Activated CD4-positive, CD25-positive, alpha-beta regulatory T cell (primary cell): ENCODE measurements around the gene TMPRSS2.

ENCODE experiments used
- DNase-seq, 4 experiments: peaks; one replicate each; lab custom pipeline; 2025; lab: John Stamatoyannopoulos, UW

Gene TMPRSS2

DNA sequence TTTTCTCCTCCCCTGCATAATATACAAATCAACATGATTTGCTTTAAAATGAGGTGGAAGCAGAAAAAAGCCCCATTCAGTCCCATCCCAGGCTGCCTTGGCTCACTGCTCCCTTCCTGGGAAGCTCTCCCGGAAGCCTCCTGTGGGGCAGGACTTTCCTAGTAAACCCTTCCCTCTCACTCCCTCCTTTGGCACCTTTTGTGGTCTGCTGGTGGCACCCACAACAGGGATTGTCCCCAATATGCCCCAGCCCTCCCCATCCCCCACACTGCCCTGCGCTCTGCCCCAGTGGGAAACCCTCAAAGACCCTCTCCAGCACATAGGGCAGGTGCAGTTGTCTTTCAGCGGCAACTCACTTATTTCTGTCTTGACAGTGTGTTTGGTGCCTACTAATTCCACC lies 1.8 kb upstream of the TMPRSS2 start:
- no peak for DNase-seq

DNA sequence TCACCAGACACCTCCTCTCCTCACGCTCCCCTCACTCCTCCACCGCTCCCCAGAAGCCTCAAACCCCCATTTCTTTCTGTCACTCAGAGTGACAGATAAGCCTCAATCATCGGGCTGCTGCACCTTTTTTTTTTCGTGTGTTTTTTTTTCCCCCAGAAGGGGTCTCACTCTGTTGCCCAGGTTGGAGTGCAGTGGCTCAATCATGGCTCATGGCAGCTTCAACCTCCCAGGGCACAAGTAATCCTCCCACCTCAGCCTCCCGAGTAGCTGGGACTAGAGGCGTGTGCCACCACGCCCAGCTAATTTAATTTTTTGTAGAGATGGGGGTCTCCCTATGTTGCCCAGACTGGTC lies 1.2 kb upstream of the TMPRSS2 start:
- DNase-seq = no peak

DNA sequence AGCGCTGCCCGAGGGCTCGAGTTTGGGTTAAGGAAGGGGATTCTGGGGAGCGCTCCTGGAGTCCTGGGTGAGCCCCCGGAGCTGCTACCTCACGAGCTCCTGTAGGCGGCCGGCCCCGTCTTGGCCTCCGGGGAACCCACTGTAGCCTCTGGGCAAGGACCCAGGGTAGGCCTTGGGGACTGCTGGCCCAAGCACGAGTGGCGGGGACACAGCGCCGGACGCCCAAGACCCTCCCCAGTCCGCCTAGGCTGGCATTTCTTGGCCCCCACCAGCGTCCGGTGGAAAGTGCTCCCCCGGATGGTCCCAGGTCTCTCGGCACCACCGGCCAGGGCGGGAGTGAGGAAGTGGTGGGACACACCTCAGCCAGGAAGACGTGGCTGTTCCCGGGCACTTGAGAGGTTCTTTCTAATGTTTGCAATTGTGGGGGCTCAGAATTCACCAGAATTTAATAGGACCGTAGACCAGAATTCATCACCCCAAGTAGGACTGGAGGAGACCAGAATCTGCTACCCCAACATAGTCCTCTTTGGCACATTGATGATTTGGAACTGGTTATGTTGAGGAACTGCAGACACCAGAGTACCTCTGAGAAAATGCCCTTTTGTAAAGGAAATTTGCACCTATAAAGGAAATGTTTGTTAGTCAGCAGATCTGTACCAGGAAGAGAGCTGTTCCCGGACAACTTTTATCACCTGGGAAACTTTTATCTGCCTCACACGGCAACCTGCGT lies 622 bp upstream of the TMPRSS2 start:
- no peak for DNase-seq

DNA sequence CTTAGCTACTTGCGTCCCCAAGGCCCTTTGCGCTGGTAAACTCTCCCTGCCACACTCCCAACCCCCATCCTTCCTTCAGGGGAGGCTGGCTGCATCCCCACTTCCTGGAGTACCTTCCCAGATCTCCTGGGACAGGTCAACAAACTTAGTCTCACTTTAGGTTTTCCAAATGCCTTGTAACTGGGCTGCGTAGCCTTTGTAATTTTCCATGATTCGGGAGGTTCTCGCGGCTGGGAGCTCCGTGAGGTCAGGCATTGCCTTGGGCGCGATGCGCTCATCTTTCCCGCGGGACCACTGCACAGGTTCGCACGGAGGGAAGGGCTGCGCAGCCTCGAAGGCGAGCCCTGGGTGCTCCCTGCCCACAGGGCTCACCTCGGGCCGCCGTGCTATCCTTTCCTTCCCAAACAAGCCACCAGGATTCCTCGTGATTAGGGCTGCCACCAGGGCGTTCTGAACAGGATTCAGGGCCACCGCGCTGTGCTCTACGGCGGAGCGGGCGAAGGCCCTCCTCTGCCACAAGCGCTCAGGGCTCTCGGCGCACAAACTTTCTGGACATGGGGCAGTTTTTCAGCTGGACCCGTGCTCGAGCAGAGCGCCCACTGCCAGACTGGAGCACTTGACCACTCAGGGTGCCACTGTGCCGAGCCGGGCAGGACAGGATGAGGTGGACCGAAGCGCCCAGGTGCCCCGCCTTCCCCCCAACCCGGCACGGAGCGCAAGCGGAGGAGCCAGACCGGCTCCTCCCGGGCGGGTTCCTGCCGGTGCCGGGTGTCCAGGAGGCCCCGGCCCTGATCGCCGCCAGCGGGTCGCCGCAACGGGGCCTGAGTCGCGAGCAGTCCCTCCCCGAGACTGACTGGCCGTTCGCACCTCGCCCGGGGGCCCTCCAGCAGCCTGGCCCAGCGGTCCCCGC lies 1.1 kb downstream of the TMPRSS2 start:
- DNase-seq = no peak

DNA sequence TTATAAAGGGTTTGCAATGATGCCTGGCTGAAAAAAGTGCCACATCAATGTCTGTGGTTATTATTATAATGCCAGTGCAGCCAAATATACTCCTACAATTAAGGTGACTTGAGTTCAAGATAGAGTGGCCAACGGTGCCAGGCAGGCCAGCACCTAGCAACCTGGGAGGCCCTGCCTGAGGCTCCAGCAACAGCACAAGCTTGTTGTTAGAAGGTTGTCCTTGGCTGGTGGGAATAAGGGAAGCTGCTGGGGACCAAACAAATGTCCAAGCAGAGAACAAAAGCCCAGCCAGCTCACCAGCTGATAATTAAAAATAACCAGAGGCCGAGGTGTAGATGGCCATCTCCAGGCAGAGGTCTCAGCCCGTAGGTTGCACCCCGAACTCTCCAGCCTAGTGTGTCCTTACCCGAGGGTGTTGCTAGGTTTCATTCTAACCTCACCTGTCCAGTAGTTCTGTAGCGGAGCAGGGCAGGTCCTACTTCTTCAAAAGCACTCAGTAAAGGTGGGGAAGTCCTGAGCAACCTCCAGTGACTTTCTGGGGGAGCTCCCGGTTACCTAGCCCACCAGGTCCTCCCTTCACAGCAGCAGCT lies 1.9 kb downstream of the TMPRSS2 start:
- DNase-seq = no peak

DNA sequence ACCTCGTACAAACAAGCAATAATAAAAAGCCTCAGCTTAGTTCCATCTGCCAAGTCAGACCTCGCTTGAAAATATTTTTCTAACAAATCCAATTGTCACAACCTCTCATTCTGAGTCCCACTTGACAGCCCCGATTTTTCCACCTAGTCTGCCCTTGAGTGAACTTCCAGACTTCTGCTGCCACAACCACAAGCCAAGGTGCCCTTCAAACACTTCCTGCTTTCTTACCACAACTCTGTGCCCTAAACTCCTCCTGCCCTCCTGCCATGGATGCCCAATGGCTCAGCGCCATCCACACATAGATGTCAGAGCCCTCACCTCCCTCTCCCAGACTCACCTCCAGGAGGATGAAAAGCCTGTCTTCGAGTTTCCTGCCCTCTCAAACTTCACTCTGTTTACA lies 3.9 kb downstream of the TMPRSS2 start:
- no peak for DNase-seq

DNA sequence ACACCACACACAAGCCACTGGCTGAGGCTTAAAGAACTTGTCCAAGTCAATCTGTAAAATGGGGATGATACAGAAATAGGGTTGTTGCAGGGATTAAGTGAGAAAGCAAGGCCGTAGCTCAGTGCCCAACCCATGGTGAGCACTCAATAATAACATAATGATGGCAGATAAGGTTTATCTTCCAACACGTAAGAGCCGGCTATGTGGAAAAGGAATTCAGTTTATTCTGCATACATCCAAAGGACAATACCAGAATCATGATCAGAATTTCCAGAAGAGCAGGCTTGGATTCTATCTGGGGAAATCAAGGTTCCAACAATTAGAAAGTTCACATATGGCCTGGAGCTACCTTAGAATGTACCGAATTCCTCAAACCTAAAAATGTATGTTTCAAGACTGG lies 4.6 kb downstream of the TMPRSS2 start:
- DNase-seq = no peak

DNA sequence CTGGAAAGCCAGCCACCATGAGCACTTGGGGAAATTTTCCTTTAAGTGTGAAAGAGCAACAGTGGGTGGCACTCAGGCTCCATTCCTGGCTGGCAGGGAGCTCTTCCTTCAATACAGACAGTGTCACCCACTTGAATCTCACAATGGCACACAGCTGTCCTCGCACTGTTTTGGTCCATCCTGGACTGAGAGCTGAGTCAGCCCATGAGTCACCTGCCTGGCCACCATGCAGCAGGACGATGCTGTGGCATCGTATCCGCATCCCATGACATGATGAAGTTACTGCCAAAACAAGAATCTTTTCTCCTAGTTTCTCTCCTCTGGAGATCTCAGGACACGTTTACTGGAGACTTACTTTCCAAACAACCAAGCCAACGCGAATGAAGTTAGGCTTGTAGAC lies 6.0 kb downstream of the TMPRSS2 start:
- no peak for DNase-seq

DNA sequence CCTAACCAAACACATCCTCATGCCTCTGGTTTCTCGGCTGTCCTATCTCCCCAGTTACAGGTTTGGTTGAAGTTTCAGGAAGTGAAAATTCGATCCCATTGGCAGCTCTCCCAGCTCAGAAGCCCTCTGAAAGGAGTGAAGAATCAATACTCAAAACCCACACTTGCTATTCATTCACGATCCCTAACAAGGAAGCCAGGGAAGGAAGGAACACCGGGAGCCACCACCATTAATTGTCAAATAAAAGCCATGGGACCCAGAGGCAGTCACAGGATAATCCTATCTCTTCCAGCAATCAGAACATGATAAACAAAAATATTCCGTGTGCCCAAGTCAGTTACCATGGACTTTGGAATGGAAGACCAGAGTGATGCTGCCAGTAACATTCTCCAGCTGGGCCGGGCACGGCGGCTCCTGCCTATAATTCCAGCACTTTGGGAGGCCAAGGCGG lies 7.0 kb downstream of the TMPRSS2 start:
- DNase-seq = no peak

DNA sequence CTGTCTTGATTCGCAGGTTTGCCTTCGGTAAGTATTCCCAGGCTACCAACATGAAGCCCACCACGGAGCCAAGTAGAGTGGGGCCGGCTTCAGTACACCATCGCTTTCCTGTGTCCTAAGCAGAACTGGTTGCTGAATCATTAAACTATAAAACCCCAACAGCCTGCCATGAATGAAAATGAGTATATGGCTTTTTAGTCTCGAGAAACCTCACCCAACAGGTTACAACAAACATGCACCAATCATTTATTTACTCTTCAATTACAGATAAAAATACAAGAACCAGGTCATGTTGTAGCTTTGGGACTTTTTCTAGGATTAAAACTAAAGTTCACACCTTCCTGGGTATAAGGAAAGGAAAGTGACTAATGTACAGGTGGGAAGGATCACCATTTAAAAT lies 7.6 kb downstream of the TMPRSS2 start:
- DNase-seq = no peak

DNA sequence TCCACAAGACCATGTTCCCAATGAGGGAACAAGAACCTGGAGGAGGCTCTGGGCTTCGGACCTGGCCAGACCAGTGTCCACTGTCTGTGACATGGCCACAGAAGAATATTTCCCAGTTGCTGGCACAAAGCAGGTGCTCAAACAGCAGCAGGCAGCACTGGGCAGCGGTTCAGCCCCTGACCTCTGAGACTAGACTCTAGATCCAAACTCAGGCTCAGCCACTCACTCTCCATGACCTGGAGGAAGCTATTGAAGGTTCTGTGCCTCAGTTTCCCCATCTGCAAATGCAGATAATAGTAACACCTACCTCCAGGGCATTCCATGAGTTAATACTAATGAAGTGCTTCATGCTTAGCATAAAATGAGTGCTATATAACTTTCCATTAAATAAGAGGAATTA lies 8.0 kb downstream of the TMPRSS2 start:
- DNase-seq = no peak

DNA sequence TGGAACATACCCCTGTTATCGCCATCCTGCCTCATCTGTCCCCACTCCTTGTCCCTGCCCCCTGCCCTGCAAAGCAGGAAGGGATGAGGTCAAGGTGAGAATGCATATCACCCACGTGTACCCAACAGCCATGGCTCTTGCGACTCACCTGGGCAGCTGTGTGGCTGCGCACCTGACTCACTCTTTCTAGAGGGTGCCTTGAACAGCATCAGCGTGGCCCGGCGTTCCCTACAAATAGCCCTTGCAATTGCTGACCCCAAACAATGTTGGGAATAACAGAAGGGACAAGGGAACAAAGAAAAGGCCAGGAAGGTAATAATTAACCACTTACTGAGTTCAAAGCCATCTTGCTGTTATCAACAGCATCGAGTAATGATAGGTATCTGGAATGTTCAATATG lies 10.2 kb downstream of the TMPRSS2 start:
- no peak for DNase-seq

DNA sequence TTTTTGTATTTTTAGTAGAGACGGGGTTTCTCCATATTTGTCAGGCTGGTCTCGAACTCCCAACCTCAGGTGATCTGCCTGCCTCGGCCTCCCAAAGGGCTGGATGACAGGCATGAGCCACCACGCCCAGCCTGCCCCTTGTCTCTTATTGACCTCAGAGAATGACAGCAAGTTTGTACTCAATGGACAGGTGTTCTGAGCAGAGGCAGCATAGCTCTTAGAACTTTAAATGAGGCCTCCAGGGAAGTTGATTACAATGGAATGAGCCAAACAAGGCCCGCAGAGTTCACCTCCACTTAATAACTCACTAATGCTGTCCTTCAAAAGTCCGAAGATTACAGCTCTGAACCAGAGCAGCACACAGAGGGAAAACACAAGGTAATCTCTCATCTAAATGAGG lies 10.9 kb downstream of the TMPRSS2 start:
- DNase-seq = no peak

DNA sequence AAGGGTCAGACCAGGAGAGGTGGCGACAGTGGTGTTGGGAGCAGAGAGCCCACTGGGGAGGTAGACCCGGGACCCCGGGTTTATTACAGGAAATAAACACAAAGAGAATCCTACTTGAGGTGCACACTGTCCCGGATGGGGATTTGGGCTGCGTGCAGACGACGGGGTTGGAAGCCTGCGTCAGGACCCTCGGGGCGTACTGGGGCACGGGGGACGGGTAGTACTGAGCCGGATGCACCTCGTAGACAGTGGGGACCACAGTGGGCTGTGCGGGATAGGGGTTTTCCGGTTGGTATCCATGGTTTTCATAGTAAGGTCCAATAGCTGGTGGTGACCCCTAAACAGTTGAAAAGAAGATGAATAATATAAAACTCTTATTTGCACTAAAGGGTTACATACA lies 13.7 kb downstream of the TMPRSS2 start:
- DNase-seq = no peak

DNA sequence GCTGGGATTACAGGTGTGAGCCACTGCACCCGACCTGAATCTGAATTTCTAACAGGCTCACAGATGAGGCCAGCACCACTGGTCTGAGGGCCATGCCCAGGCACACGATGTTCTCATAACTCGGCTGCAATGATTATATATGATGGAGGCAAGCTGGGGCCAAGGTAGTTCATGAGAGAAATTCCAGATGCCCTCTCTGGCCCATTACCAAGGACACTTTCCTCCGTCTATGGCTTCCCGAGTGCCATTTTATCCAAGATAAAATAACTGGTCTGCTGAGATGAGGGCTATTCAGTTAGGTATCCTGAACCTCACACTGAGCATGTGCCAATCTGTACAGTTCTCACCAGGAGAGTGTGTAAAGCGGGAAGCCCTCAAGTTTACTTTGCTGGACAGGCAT lies 16.5 kb downstream of the TMPRSS2 start:
- no peak for DNase-seq

DNA sequence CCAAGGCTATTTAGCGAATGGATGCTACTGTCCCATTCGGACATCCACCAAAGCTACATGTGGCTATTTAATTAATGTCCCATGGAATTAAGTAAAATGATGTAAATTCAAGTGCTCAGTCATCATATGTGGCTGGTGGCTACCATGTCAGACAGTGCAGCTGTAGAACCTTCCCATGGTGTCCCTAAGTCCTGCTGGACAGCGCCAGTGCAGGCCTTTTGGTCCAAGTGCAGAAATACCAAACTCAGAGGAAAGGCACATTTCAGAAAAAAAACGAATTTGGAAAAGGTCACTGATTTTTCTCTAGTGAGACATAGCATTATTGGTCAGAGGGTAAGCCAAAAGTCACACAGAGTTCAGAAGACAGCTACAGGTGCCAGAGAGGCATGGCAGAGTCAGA lies 17.6 kb downstream of the TMPRSS2 start:
- no peak for DNase-seq

DNA sequence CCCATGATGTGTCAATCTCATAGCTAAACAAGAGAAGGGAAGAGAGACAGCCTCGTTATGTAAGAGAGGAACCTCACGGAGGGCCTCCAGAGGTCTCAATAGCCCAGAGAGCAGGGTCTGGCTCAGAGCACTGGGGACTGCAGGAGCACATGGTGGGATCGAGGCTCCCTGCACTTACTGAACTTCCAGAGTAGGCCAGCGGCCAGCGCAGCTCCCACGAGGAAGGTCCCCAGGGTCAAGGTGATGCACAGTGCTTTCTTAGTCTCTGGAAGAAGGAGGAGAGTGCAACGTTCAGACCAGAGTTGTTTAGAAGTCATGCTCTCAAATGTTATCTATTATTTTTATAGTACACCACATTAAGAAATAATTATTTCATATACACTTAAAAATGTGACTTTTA lies 18.6 kb downstream of the TMPRSS2 start:
- DNase-seq = no peak

DNA sequence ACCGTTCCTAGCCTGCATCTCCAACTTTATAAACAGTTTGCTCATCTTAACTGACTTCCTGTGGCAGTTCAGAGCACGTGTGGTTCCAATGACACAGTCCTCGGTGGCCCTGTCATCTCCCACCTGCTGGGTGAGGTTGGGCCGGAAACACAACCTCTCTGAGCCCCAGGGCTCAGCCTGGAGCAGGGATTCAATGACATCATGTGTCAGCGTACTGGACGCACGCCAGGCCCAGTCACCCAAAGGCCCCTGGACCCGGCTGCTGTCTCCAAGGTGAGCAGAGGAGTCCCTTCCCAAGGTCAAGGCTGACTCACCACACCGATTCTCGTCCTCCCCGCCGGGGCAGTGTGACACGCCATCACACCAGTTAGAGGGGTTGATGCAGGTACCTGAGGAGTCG lies 19.9 kb downstream of the TMPRSS2 start:
- DNase-seq = no peak

DNA sequence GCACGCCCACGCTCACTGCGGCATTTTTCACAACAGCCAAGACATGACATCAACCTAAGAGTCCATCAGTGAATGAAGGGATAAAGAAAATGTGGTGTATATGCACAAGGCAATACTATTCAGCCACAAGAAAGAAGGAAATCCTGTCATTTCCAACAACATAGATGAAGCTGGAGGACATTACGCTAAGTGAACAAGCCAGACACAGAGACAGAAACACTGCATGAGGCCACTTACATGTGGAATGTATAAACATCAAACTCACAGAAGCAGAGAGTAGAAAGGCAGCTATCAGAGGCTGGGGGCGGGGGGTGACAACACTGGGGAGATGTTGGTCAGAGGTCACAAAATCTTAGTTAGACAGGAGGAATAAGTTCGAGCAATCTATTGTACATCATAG lies 20.9 kb downstream of the TMPRSS2 start:
- no peak for DNase-seq

DNA sequence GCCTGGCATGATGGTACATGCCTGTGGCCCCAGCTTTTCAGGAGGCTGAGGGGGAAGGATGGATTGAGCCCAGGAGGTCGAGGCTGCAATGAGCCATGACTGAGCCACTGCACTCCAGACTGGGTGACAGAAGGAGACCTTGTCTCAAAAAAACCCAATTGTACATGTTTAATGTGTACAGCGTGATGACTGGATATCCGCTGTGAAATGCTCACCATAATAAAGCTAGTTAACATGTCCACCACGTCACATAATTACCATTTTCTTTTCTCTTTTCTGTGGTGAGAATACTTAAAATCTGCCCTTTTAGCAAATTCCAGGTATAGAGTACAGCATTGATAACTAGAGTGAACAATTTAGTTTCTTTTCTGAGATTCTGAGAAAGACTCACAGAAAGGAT lies 24.0 kb downstream of the TMPRSS2 start:
- no peak for DNase-seq

DNA sequence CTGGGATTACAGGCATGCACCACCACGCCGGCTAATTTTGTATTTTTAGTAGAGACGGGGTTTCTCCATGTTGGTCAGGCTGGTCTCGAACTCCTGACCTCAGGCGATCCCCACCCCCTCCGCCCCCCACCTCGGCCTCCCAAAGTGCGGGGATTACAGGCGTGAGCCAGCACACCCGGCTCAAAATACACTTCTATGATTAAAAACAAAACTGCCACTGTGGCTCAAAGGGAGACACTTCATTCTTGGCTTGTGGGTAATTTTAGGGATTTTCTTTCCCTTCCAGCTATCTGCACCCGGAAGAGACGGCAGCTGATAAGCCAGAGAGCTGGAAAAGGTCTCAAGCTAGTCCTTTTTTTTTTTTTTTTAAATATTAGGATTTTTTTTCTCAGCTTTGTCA lies 24.5 kb downstream of the TMPRSS2 start:
- DNase-seq = no peak

DNA sequence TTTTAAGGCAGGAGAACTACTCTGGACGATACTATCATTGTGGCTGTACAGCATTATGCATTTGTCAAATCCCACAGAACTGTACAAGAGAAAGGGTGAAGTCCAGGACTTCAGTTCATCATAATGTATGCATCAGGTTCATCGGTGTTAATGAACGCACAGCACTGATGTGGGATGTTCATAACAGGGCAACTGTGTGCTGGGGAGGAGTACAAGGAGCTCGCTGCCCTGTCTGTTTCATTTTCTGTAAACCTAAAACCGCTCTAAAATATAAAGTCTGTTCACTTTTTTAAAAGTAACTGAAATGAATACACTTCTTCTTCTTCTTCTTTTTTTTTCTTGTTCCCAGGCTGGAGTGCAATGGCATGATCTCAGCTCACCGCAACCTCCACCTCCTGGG lies 25.0 kb downstream of the TMPRSS2 start:
- no peak for DNase-seq

DNA sequence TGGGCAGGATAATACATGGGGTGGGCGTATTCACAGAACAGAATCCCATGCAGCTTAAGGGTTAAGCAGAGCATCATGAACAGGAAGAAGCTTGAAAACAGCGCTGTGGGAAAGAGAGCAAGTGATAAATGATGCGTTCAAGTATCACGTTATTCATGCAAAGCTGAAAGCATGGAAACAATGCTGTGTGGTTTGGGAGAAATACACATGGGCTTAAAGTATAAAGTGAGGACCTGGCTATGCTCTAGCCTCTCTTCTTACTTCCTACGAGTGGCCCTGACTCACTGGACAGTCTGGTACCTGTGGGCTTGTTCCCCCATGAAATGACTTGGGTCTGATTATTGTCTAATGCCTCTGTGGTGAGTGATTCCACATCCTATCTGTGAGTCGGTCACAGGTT lies 25.7 kb downstream of the TMPRSS2 start:
- DNase-seq = no peak
